C1 segment of cervical spinal cord (tissue), 14 donors: ENCODE data around the gene BRCA1.
"Not testable (repeated sequence)": the region's sequence is repeated elsewhere in the genome, so short reads cannot be mapped to it uniquely, and the experiment has no call there.

ENCODE experiments used
- DNase-seq, 14 donors: peaks; one replicate each; lab custom pipeline; 2025; lab: John Stamatoyannopoulos, UW

The BRCA1 gene

GRCh38 chr17:43134774-43135453 is 9.8 kb upstream of the BRCA1 start:
- no peak for DNase-seq

GRCh38 chr17:43133439-43133838 is 8.3 kb upstream of the BRCA1 start:
- not testable (repeated sequence) for DNase-seq

GRCh38 chr17:43132117-43132516 is 7.0 kb upstream of the BRCA1 start:
- no peak for DNase-seq

GRCh38 chr17:43129671-43130010 is 4.5 kb upstream of the BRCA1 start:
- DNase-seq = no peak

- not testable (repeated sequence) for DNase-seq
These were observed 2.2 kb upstream of the BRCA1 start for GRCh38 chr17:43127333-43127876.

- DNase-seq = no peak
These were observed 1.7 kb upstream of the BRCA1 start for GRCh38 chr17:43126911-43127290.

GRCh38 chr17:43125967-43126910 is 1.1 kb upstream of the BRCA1 start:
- no peak for DNase-seq

GRCh38 chr17:43118679-43119615 is 6.2 kb downstream of the BRCA1 start:
- DNase-seq = no peak

- no peak for DNase-seq
These were observed 11.0 kb downstream of the BRCA1 start for GRCh38 chr17:43114151-43114552.

GRCh38 chr17:43106552-43106951 is 18.6 kb downstream of the BRCA1 start:
- DNase-seq = no peak

- DNase-seq = no peak
These were observed 20.0 kb downstream of the BRCA1 start for GRCh38 chr17:43105146-43105545.

GRCh38 chr17:43104665-43105064 is 20.5 kb downstream of the BRCA1 start:
- DNase-seq = no peak

GRCh38 chr17:43095364-43095763 is 29.8 kb downstream of the BRCA1 start:
- not testable (repeated sequence) for DNase-seq

- no peak for DNase-seq
These were observed 30.9 kb downstream of the BRCA1 start for GRCh38 chr17:43094129-43094835.

GRCh38 chr17:43092901-43093300 is 32.3 kb downstream of the BRCA1 start:
- no peak for DNase-seq

GRCh38 chr17:43090022-43090421 is 35.1 kb downstream of the BRCA1 start:
- no peak for DNase-seq

GRCh38 chr17:43085474-43085873 is 39.7 kb downstream of the BRCA1 start:
- DNase-seq = no peak

- no peak for DNase-seq
These were observed 45.4 kb downstream of the BRCA1 start for GRCh38 chr17:43079641-43080302.

- DNase-seq = no peak
These were observed 50.3 kb downstream of the BRCA1 start for GRCh38 chr17:43074869-43075268.

GRCh38 chr17:43070872-43071271 is 54.3 kb downstream of the BRCA1 start:
- DNase-seq = no peak
